ENCODE data around the gene CNTNAP5.

The CNTNAP5 gene

GRCh38 chr2:124161542-124161941, 136.5 kb downstream of the CNTNAP5 start:
- Histone ChIP-seq H3K9ac (ENCODE audit: low read depth, low read length) (no peak overlapping the region), H3K9me3 (ENCODE audit: insufficient read depth, low read depth, low read length) (no peaks in the 10 kb centered on the region), H3K4me3 (ENCODE audit: low read length) (no peak overlapping the region), H3K27ac (ENCODE audit: low read length) (no peak overlapping the region), H3K4me1 (ENCODE audit: insufficient read depth, low read length) (peaks cover 14% of the 10 kb centered on the region; the same call in 1 of the 2 replicates), H3K27me3 (ENCODE audit: insufficient read depth, low read length) (no peaks in the 10 kb centered on the region), H3K36me3 (ENCODE audit: insufficient read depth, low read depth, low read length) (no peaks in the 10 kb centered on the region)

GRCh38 chr2:124162256-124162655, 137.2 kb downstream of the CNTNAP5 start:
- Histone ChIP-seq H3K4me3 (ENCODE audit: low read length) (no peak overlapping the region), H3K27ac (ENCODE audit: low read length) (no peak overlapping the region), H3K9ac (ENCODE audit: low read depth, low read length) (no peak overlapping the region), H3K27me3 (ENCODE audit: insufficient read depth, low read length) (no peaks in the 10 kb centered on the region), H3K36me3 (ENCODE audit: insufficient read depth, low read depth, low read length) (no peaks in the 10 kb centered on the region), H3K4me1 (ENCODE audit: insufficient read depth, low read length) (peaks cover 14% of the 10 kb centered on the region; the same call in 1 of the 2 replicates), H3K9me3 (ENCODE audit: insufficient read depth, low read depth, low read length) (no peaks in the 10 kb centered on the region)

GRCh38 chr2:124163840-124164239, 138.8 kb downstream of the CNTNAP5 start:
- no peaks in the 10 kb centered on the region for H3K36me3 ChIP-seq (ENCODE audit: insufficient read depth, low read depth, low read length)
- H3K27me3 ChIP-seq (ENCODE audit: insufficient read depth, low read length): no peaks in the 10 kb centered on the region
- peaks cover 14% of the 10 kb centered on the region; the same call in 1 of the 2 replicates for H3K4me1 ChIP-seq (ENCODE audit: insufficient read depth, low read length)
- no peak overlapping the region for H3K9ac ChIP-seq (ENCODE audit: low read depth, low read length)
- H3K9me3 ChIP-seq (ENCODE audit: insufficient read depth, low read depth, low read length): no peaks in the 10 kb centered on the region
- H3K27ac ChIP-seq (ENCODE audit: low read length): no peak overlapping the region
- H3K4me3 ChIP-seq (ENCODE audit: low read length): no peak overlapping the region

- Histone ChIP-seq H3K36me3 (ENCODE audit: insufficient read depth, low read depth, low read length) (no peaks in the 10 kb centered on the region), H3K4me1 (ENCODE audit: insufficient read depth, low read length) (peaks cover 14% of the 10 kb centered on the region; the same call in 1 of the 2 replicates), H3K27me3 (ENCODE audit: insufficient read depth, low read length) (no peaks in the 10 kb centered on the region), H3K9ac (ENCODE audit: low read depth, low read length) (no peak overlapping the region), H3K4me3 (ENCODE audit: low read length) (no peak overlapping the region), H3K9me3 (ENCODE audit: insufficient read depth, low read depth, low read length) (no peaks in the 10 kb centered on the region), H3K27ac (ENCODE audit: low read length) (no peak overlapping the region)
Observed at GRCh38 chr2:124165698-124166097, 140.6 kb downstream of the CNTNAP5 start.

GRCh38 chr2:124171472-124172063, 146.5 kb downstream of the CNTNAP5 start:
- Histone ChIP-seq H3K27ac (ENCODE audit: low read length) (no peak overlapping the region), H3K9me3 (ENCODE audit: insufficient read depth, low read depth, low read length) (no peaks in the 10 kb centered on the region), H3K9ac (ENCODE audit: low read depth, low read length) (no peak overlapping the region), H3K36me3 (ENCODE audit: insufficient read depth, low read depth, low read length) (no peaks in the 10 kb centered on the region), H3K4me3 (ENCODE audit: low read length) (no peak overlapping the region), H3K4me1 (ENCODE audit: insufficient read depth, low read length) (no peaks in the 10 kb centered on the region), H3K27me3 (ENCODE audit: insufficient read depth, low read length) (no peaks in the 10 kb centered on the region)

GRCh38 chr2:124178719-124179118, 153.6 kb downstream of the CNTNAP5 start:
- Histone ChIP-seq H3K4me1 (ENCODE audit: insufficient read depth, low read length) (no peaks in the 10 kb centered on the region), H3K4me3 (ENCODE audit: low read length) (no peak overlapping the region), H3K36me3 (ENCODE audit: insufficient read depth, low read depth, low read length) (no peaks in the 10 kb centered on the region), H3K27me3 (ENCODE audit: insufficient read depth, low read length) (no peaks in the 10 kb centered on the region), H3K9me3 (ENCODE audit: insufficient read depth, low read depth, low read length) (no peaks in the 10 kb centered on the region), H3K9ac (ENCODE audit: low read depth, low read length) (no peak overlapping the region), H3K27ac (ENCODE audit: low read length) (no peak overlapping the region)

- Histone ChIP-seq H3K9ac (ENCODE audit: low read depth, low read length) (no peak overlapping the region), H3K36me3 (ENCODE audit: insufficient read depth, low read depth, low read length) (no peaks in the 10 kb centered on the region), H3K4me3 (ENCODE audit: low read length) (no peak overlapping the region), H3K27ac (ENCODE audit: low read length) (no peak overlapping the region), H3K4me1 (ENCODE audit: insufficient read depth, low read length) (no peaks in the 10 kb centered on the region), H3K27me3 (ENCODE audit: insufficient read depth, low read length) (no peaks in the 10 kb centered on the region), H3K9me3 (ENCODE audit: insufficient read depth, low read depth, low read length) (no peaks in the 10 kb centered on the region)
Observed at GRCh38 chr2:124180635-124181034, 155.5 kb downstream of the CNTNAP5 start.

GRCh38 chr2:124186801-124187200, 161.7 kb downstream of the CNTNAP5 start:
- Histone ChIP-seq H3K27me3 (ENCODE audit: insufficient read depth, low read length) (no peaks in the 10 kb centered on the region), H3K36me3 (ENCODE audit: insufficient read depth, low read depth, low read length) (no peaks in the 10 kb centered on the region), H3K4me3 (ENCODE audit: low read length) (no peak overlapping the region), H3K27ac (ENCODE audit: low read length) (peak overlapping the region; percentile 40), H3K9ac (ENCODE audit: low read depth, low read length) (peak overlapping the region; percentile 5; the same call in 1 of the 2 replicates), H3K4me1 (ENCODE audit: insufficient read depth, low read length) (peaks cover 18% of the 10 kb centered on the region), H3K9me3 (ENCODE audit: insufficient read depth, low read depth, low read length) (no peaks in the 10 kb centered on the region)

GRCh38 chr2:124187948-124188347, 162.9 kb downstream of the CNTNAP5 start:
- Histone ChIP-seq H3K4me3 (ENCODE audit: low read length) (no peak overlapping the region), H3K4me1 (ENCODE audit: insufficient read depth, low read length) (peaks cover 18% of the 10 kb centered on the region), H3K36me3 (ENCODE audit: insufficient read depth, low read depth, low read length) (no peaks in the 10 kb centered on the region), H3K27me3 (ENCODE audit: insufficient read depth, low read length) (no peaks in the 10 kb centered on the region), H3K9ac (ENCODE audit: low read depth, low read length) (peak overlapping the region; percentile 5; the same call in 1 of the 2 replicates), H3K27ac (ENCODE audit: low read length) (peak overlapping the region; percentile 29), H3K9me3 (ENCODE audit: insufficient read depth, low read depth, low read length) (no peaks in the 10 kb centered on the region)

GRCh38 chr2:124193706-124194105, 168.6 kb downstream of the CNTNAP5 start:
- no peak overlapping the region for H3K27ac ChIP-seq (ENCODE audit: low read length)
- H3K9ac ChIP-seq (ENCODE audit: low read depth, low read length): no peak overlapping the region
- H3K27me3 ChIP-seq (ENCODE audit: insufficient read depth, low read length): no peaks in the 10 kb centered on the region
- no peaks in the 10 kb centered on the region for H3K36me3 ChIP-seq (ENCODE audit: insufficient read depth, low read depth, low read length)
- H3K4me3 ChIP-seq (ENCODE audit: low read length): no peak overlapping the region
- no peaks in the 10 kb centered on the region for H3K9me3 ChIP-seq (ENCODE audit: insufficient read depth, low read depth, low read length)
- H3K4me1 ChIP-seq (ENCODE audit: insufficient read depth, low read length): no peaks in the 10 kb centered on the region

- no peaks in the 10 kb centered on the region for H3K9me3 ChIP-seq (ENCODE audit: insufficient read depth, low read depth, low read length)
- no peaks in the 10 kb centered on the region for H3K27me3 ChIP-seq (ENCODE audit: insufficient read depth, low read length)
- no peaks in the 10 kb centered on the region for H3K4me1 ChIP-seq (ENCODE audit: insufficient read depth, low read length)
- no peak overlapping the region for H3K9ac ChIP-seq (ENCODE audit: low read depth, low read length)
- no peak overlapping the region for H3K4me3 ChIP-seq (ENCODE audit: low read length)
- H3K36me3 ChIP-seq (ENCODE audit: insufficient read depth, low read depth, low read length): no peaks in the 10 kb centered on the region
- no peak overlapping the region for H3K27ac ChIP-seq (ENCODE audit: low read length)
Observed at GRCh38 chr2:124201713-124202112, 176.6 kb downstream of the CNTNAP5 start.

GRCh38 chr2:124209441-124209840, 184.4 kb downstream of the CNTNAP5 start:
- Histone ChIP-seq H3K27ac (ENCODE audit: low read length) (no peak overlapping the region), H3K4me1 (ENCODE audit: insufficient read depth, low read length) (no peaks in the 10 kb centered on the region; the same call in 1 of the 2 replicates), H3K9ac (ENCODE audit: low read depth, low read length) (no peak overlapping the region), H3K27me3 (ENCODE audit: insufficient read depth, low read length) (no peaks in the 10 kb centered on the region), H3K9me3 (ENCODE audit: insufficient read depth, low read depth, low read length) (no peaks in the 10 kb centered on the region), H3K36me3 (ENCODE audit: insufficient read depth, low read depth, low read length) (no peaks in the 10 kb centered on the region), H3K4me3 (ENCODE audit: low read length) (no peak overlapping the region)

All from iPS-20b (cell line).